T-helper 1 cell treated with Interleukin-12 subunit alpha and Interleukin-12 subunit beta and Interleukin-4 antibody, amounts not matched to agents 30 μg/mL and 1 μg/mL, for 36 hours (primary cell): Measurements from ENCODE around the gene CFAP77.

Source experiments
- H3K27ac Mint-ChIP-seq: one replicate; pipeline ENCODE4 v1.8.0; 2021; ENCODE audit warnings: mild to moderate bottlenecking, mixed read lengths
- H3K27me3 Mint-ChIP-seq: one replicate; pipeline ENCODE4 v1.8.0; 2021; ENCODE audit warnings: low read depth, mixed read lengths
- H3K36me3 Mint-ChIP-seq: one replicate; pipeline ENCODE4 v1.8.0; 2021; ENCODE audit warnings: low read depth, mixed read lengths
- H3K4me1 Mint-ChIP-seq: one replicate; pipeline ENCODE4 v1.8.0; 2021; ENCODE audit warnings: low read depth, mixed read lengths
- H3K4me3 Mint-ChIP-seq: one replicate; pipeline ENCODE4 v1.8.0; 2021; ENCODE audit warnings: mild to moderate bottlenecking, moderate library complexity, mixed read lengths
- H3K9me3 Mint-ChIP-seq: one replicate; pipeline ENCODE4 v1.8.0; 2021; ENCODE audit warnings: mixed read lengths

Gene CFAP77

DNA sequence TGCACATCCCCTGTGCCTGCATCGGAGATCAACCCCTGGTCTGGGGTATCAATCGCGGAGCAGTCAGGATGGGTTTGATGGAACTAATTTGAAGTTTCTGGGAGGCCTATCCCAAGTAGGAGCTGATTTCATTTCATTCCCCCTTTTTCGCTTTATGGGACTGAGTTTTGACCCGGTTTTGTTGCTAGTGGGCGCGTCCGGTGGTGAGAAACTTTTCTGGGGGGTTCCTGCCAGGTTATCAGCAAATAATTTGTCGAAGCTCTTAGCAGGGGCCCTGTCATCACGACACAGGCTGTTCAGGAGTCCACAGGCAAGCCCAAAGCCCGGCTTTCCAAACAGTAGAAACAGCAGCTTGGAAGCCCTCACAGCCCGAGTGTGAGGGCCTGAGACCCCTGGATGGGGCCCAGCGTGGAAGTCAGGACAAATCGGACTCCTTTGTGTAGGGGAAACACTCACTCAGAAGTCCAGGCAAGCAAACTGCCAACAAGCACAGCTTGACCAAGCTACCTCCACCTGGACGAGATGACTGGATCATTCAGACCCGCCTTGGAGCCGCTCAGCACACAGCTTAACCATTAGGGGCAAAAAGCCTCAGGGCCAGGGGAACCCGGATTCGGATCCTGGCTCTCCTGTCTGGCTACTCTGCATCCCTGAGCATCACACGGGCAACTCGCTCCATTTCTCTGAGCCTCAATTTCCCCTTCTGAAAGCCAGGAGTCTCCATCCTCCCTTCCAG lies 108.0 kb downstream of the CFAP77 start:
- Mint-ChIP-seq H3K27me3 (peaks cover 4% of the 10 kb centered on the region), H3K36me3 (no peaks in the 10 kb centered on the region), H3K4me3 (no peak overlapping the region), H3K4me1 (no peaks in the 10 kb centered on the region), H3K9me3 (no peaks in the 10 kb centered on the region), H3K27ac (no peak overlapping the region)

DNA sequence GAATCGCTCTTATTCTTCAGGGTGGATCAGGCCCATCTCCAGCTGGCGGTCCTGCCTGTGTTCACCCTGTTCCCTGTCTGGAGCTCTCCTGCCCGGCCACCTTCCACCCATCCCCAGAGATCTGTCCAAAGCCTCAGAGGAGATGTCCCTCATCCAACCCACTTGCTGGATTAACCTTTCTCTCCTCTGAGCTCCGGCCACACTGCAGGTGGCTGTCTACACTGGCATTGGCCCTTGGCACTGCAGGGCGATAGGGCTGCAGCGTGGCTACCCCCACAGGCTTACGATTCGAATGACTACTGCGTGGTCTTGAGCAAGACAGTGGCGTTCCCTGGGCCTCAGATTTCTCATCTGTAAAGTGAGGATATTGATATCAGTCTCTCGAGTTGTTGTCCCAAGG lies 108.6 kb downstream of the CFAP77 start:
- Mint-ChIP-seq H3K27ac (no peak overlapping the region), H3K27me3 (peaks cover 4% of the 10 kb centered on the region), H3K9me3 (no peaks in the 10 kb centered on the region), H3K4me1 (no peaks in the 10 kb centered on the region), H3K4me3 (no peak overlapping the region), H3K36me3 (no peaks in the 10 kb centered on the region)

- no peak overlapping the region for H3K4me3 Mint-ChIP-seq
- H3K4me1 Mint-ChIP-seq = no peaks in the 10 kb centered on the region
- H3K36me3 Mint-ChIP-seq = no peaks in the 10 kb centered on the region
- H3K9me3 Mint-ChIP-seq = no peaks in the 10 kb centered on the region
- H3K27ac Mint-ChIP-seq = no peak overlapping the region
- H3K27me3 Mint-ChIP-seq = peaks cover 4% of the 10 kb centered on the region
Observed at GRCh38 chr9:132519033-132519432, 109.0 kb downstream of the CFAP77 start.

- Mint-ChIP-seq H3K4me3 (no peak overlapping the region), H3K4me1 (no peaks in the 10 kb centered on the region), H3K27ac (no peak overlapping the region), H3K36me3 (no peaks in the 10 kb centered on the region), H3K27me3 (peaks cover 3% of the 10 kb centered on the region), H3K9me3 (no peaks in the 10 kb centered on the region)
Observed at GRCh38 chr9:132520612-132521011, 110.6 kb downstream of the CFAP77 start.

DNA sequence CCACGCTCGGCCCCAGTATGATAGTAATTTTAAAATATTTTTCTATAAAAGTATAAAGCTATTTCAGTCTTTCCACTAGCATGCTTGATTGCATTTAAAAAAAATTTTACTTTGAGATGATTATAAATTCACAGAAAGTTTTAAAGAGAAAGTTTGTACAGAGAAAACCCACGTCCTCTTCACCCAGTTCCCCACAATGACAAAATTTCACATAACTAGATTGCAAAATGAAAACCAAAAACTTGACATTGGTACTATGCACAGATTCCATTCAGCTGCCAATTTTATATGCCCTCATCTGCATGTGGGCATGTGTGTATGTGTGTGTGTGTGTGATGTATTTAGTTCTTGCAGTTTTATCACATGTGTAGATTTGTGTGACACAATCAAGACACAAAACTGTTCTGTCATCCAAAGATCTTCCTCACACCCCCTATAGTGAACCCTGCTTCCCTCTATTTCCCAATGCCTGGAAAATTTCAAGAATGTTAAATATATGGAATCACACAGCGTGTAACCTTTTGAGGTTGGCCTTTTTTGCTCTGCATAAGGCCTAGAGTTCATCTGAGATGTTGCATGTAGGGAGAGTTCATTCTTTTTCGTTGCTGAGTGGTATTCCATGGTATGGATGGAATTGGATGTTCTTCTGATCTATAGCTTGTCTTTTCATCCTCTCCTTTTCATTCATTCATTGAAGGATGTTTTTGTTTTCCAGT lies 115.5 kb downstream of the CFAP77 start:
- H3K9me3 Mint-ChIP-seq = no peaks in the 10 kb centered on the region
- H3K27ac Mint-ChIP-seq = no peak overlapping the region
- H3K27me3 Mint-ChIP-seq = peaks cover 5% of the 10 kb centered on the region
- no peak overlapping the region for H3K4me3 Mint-ChIP-seq
- no peaks in the 10 kb centered on the region for H3K4me1 Mint-ChIP-seq
- H3K36me3 Mint-ChIP-seq = no peaks in the 10 kb centered on the region

DNA sequence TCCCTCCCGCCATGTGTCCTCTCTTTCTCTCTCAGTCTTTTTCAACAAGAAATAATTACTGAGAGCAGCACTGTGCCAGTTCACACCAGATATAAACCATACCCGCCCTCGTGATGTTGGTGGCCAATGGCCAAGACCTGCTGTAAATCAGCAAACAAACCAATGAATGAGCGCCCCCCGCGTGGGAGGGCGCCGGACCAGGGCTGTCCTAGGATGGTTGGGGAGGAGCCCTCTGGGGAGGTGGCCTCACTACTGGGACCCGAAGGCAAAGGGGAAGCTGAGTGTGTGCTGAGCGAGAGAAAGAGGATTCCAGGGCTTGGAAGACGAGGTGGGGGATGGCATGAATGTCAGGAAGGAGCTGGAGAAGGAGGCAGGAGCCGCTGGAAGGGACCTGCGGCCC lies 121.2 kb downstream of the CFAP77 start:
- no peaks in the 10 kb centered on the region for H3K9me3 Mint-ChIP-seq
- H3K36me3 Mint-ChIP-seq = no peaks in the 10 kb centered on the region
- no peaks in the 10 kb centered on the region for H3K4me1 Mint-ChIP-seq
- H3K27ac Mint-ChIP-seq = no peak overlapping the region
- H3K27me3 Mint-ChIP-seq = peaks cover 9% of the 10 kb centered on the region
- no peak overlapping the region for H3K4me3 Mint-ChIP-seq

GRCh38 chr9:132531710-132532570 lies 121.9 kb downstream of the CFAP77 start:
- no peak overlapping the region for H3K4me3 Mint-ChIP-seq
- no peaks in the 10 kb centered on the region for H3K9me3 Mint-ChIP-seq
- no peaks in the 10 kb centered on the region for H3K4me1 Mint-ChIP-seq
- peaks cover 13% of the 10 kb centered on the region for H3K27me3 Mint-ChIP-seq
- no peaks in the 10 kb centered on the region for H3K36me3 Mint-ChIP-seq
- no peak overlapping the region for H3K27ac Mint-ChIP-seq

- Mint-ChIP-seq H3K9me3 (no peaks in the 10 kb centered on the region), H3K36me3 (no peaks in the 10 kb centered on the region), H3K27ac (no peak overlapping the region), H3K27me3 (peaks cover 14% of the 10 kb centered on the region), H3K4me3 (no peak overlapping the region), H3K4me1 (no peaks in the 10 kb centered on the region)
Observed at GRCh38 chr9:132534832-132535231, 124.8 kb downstream of the CFAP77 start.

GRCh38 chr9:132536124-132536523 lies 126.1 kb downstream of the CFAP77 start:
- Mint-ChIP-seq H3K9me3 (no peaks in the 10 kb centered on the region), H3K4me3 (no peak overlapping the region), H3K27me3 (peaks cover 7% of the 10 kb centered on the region), H3K36me3 (no peaks in the 10 kb centered on the region), H3K27ac (peak overlapping the region; percentile 43), H3K4me1 (no peaks in the 10 kb centered on the region)

GRCh38 chr9:132537352-132537751 lies 127.3 kb downstream of the CFAP77 start:
- peaks cover 4% of the 10 kb centered on the region for H3K27me3 Mint-ChIP-seq
- H3K4me3 Mint-ChIP-seq = no peak overlapping the region
- no peaks in the 10 kb centered on the region for H3K36me3 Mint-ChIP-seq
- H3K9me3 Mint-ChIP-seq = no peaks in the 10 kb centered on the region
- H3K4me1 Mint-ChIP-seq = no peaks in the 10 kb centered on the region
- no peak overlapping the region for H3K27ac Mint-ChIP-seq

DNA sequence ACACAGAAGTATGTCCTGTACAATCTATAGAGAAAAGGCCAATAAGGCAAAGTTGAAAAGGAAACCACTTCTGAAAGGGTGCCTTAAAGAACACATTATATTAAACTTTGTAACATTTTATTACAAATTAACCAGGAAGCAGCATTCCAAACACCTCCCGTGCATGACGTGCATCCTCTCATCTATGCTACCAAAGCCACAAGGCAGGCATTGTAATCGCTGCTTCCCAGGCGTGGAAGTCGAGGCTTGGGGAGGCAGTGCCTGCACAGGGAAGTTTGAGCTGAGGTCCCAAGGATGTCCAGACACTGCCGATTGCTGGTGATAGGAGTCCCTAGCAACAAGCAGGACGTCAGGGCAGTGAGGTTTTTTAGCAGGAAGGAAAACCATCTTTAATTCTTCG lies 128.1 kb downstream of the CFAP77 start:
- Mint-ChIP-seq H3K27me3 (peaks cover 4% of the 10 kb centered on the region), H3K9me3 (no peaks in the 10 kb centered on the region), H3K27ac (no peak overlapping the region), H3K4me3 (no peak overlapping the region), H3K4me1 (no peaks in the 10 kb centered on the region), H3K36me3 (no peaks in the 10 kb centered on the region)

DNA sequence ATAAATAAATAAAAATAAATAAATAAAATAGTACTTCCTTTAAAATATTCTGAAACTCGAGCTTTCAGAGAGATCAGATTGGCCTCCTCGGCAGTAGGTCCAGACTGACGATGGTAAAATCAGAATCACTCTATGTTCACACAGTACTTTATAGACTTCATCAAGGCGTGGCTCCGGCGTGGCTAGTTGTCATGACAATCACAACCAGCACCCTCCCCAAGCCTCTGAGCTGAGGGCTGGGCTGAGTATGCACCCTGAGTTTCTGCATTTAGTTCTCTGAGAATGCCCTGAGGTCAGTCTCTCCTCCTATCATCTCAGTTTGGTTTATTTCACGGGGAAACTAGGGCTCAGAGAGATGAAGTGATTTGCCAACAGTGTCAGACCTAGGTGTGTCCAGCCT lies 129.1 kb downstream of the CFAP77 start:
- H3K9me3 Mint-ChIP-seq = no peaks in the 10 kb centered on the region
- no peaks in the 10 kb centered on the region for H3K36me3 Mint-ChIP-seq
- H3K27ac Mint-ChIP-seq = no peak overlapping the region
- peaks cover 4% of the 10 kb centered on the region for H3K27me3 Mint-ChIP-seq
- H3K4me3 Mint-ChIP-seq = no peak overlapping the region
- H3K4me1 Mint-ChIP-seq = no peaks in the 10 kb centered on the region

- Mint-ChIP-seq H3K9me3 (no peaks in the 10 kb centered on the region), H3K27me3 (peaks cover 16% of the 10 kb centered on the region), H3K4me1 (no peaks in the 10 kb centered on the region), H3K4me3 (no peak overlapping the region), H3K36me3 (no peaks in the 10 kb centered on the region), H3K27ac (no peak overlapping the region)
Observed at GRCh38 chr9:132541051-132541450, 131.0 kb downstream of the CFAP77 start.

DNA sequence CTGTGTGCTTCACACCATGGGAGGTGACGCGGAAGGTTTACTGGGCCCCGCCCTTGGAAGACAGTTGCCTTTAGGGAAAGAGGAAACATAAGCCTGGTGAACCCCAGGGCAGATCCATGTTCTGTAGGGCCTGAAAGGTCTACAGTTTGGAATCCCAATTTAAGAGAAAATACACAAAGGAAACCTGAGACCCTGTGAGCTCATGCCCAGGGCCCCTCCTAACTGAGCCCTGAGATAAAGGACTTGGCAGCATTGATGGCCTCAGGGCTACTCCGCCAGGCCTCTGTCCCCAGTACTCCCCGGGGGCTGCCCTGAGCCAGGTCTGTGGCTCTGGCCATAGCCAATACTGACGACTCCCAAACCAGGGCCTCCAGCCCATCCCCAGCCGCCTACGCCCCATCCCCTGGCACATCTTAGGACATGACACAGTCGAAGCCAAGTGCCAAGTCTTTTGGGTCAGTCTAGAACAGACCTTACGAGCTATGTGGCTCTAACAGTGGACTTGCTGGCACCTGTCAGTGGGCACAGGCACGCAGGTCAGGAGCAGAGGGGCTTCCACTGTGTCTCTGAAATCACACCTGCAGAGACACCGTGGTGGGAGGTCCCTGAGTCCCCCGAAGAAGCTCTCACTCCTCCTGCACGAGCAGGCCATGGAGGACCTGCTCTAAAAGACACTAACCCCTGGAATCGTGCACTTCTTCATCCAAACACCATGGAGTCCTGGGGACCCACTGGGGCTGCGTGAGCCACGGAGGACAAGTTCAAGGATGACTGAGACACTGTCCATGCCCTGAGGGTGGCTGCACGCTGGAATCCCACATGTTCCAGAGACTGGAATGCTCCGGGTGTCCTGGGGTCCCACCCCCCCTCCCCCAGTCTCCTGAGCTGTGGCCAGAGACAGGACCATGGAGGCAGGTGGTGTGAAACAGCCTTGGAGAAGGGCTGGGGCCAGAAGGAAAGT lies 132.1 kb downstream of the CFAP77 start:
- Mint-ChIP-seq H3K27me3 (peaks cover 18% of the 10 kb centered on the region), H3K4me1 (no peaks in the 10 kb centered on the region), H3K36me3 (no peaks in the 10 kb centered on the region), H3K4me3 (no peak overlapping the region), H3K9me3 (no peaks in the 10 kb centered on the region), H3K27ac (no peak overlapping the region)
